GM12878 (cell line): ENCODE data around the gene KLHL10.

Source experiments
- BRCA1 ChIP-seq: IDR thresholded peaks from 2 replicates; pipeline ENCODE4 v1.6.1; 2011; ENCODE audit warnings: low read depth, low read length, improper control_type of control experiment
- EP300 ChIP-seq, 2 experiments: fragments of 150-350 bp in 1 of 2; IDR thresholded peaks; 2 replicates each; pipeline ENCODE4 v1.6.1; 2011 to 2012; ENCODE audit warnings: low read depth in 2 of 2, low read length in 2 of 2, borderline replicate concordance in 1 of 2, improper control_type of control experiment in 1 of 2, inconsistent platforms in 1 of 2; ENCODE audit not compliant: control insufficient read depth in 1 of 2
- EZH2 ChIP-seq: IDR thresholded peaks from 2 replicates; pipeline ENCODE4 v1.6.1; 2012; ENCODE audit warnings: low read depth, mild to moderate bottlenecking, control low read depth, inconsistent platforms, low read length, borderline replicate concordance; ENCODE audit not compliant: control insufficient read depth
- MAX ChIP-seq: IDR thresholded peaks from 2 replicates; pipeline ENCODE4 v1.6.1; 2012; ENCODE audit warnings: low read depth, low read length, improper control_type of control experiment
- NR2C2 ChIP-seq: IDR thresholded peaks from 2 replicates; pipeline ENCODE4 v1.6.1; 2011; ENCODE audit warnings: borderline replicate concordance, low read depth; ENCODE audit not compliant: control insufficient read depth, insufficient read length
- NRF1 ChIP-seq: conservative IDR thresholded peaks from 2 replicates; pipeline ENCODE4 v1.6.1; 2011; ENCODE audit warnings: mild to moderate bottlenecking, low read depth, low read length, improper control_type of control experiment
- POLR2A ChIP-seq: IDR thresholded peaks from 2 replicates; pipeline ENCODE4 v1.6.1; 2011; ENCODE audit warnings: low read depth, mild to moderate bottlenecking, low read length
- RFX5 ChIP-seq: IDR thresholded peaks from 2 replicates; pipeline ENCODE4 v1.6.1; 2011; ENCODE audit warnings: low read depth, low read length, improper control_type of control experiment
- SREBF1 ChIP-seq: IDR thresholded peaks from 2 replicates; pipeline ENCODE4 v1.6.1; 2012; ENCODE audit warnings: mild to moderate bottlenecking, low read length
- YY1 ChIP-seq: IDR thresholded peaks from 2 replicates; pipeline ENCODE4 v1.6.1; 2011; ENCODE audit warnings: low read depth, mild to moderate bottlenecking, low read length
- TF ChIP-seq, protein P1 (sequence below), 3 experiments: IDR thresholded peaks in 2 of 3; conservative IDR thresholded peaks in 1 of 3; 2 replicates each; pipeline ENCODE4 v1.5.1; 2011; ENCODE audit warnings: low read depth in 3 of 3, low read length in 3 of 3, mild to moderate bottlenecking in 3 of 3, control low read depth in 2 of 3, moderate library complexity in 2 of 3, inconsistent platforms in 1 of 3, mixed read lengths in 1 of 3; ENCODE audit not compliant: control insufficient read depth in 2 of 3, insufficient read depth in 1 of 3; ENCODE audit errors: extremely low read depth in 1 of 3

- TF ChIP-seq, protein P1, sequence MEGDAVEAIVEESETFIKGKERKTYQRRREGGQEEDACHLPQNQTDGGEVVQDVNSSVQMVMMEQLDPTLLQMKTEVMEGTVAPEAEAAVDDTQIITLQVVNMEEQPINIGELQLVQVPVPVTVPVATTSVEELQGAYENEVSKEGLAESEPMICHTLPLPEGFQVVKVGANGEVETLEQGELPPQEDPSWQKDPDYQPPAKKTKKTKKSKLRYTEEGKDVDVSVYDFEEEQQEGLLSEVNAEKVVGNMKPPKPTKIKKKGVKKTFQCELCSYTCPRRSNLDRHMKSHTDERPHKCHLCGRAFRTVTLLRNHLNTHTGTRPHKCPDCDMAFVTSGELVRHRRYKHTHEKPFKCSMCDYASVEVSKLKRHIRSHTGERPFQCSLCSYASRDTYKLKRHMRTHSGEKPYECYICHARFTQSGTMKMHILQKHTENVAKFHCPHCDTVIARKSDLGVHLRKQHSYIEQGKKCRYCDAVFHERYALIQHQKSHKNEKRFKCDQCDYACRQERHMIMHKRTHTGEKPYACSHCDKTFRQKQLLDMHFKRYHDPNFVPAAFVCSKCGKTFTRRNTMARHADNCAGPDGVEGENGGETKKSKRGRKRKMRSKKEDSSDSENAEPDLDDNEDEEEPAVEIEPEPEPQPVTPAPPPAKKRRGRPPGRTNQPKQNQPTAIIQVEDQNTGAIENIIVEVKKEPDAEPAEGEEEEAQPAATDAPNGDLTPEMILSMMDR (IDR thresholded peaks at IDR 0.05 in 2 of 3, conservative IDR thresholded peaks at IDR 0.05 in 1 of 3; ENCODE audit: control insufficient read depth in 2 of 3, extremely low read depth in 1 of 3, insufficient read depth in 1 of 3, low read depth in 3 of 3, low read length in 3 of 3) = no peak
- TF ChIP-seq RFX5 (no peak), POLR2A (no peak), SREBF1 (no peak), MAX (no peak), EP300 (IDR thresholded peaks at IDR 0.05; ENCODE audit: borderline replicate concordance in 1 of 2, control insufficient read depth in 1 of 2, low read depth in 2 of 2, low read length in 2 of 2) (no peak), YY1 (no peak), EZH2 (no peak), BRCA1 (no peak), NR2C2 (no peak), NRF1 (no peak)
Observed at GRCh38 chr17:41806685-41807445, 30.8 kb upstream of the KLHL10 start.
